ENCODE data around the gene PADI1.

DNA sequence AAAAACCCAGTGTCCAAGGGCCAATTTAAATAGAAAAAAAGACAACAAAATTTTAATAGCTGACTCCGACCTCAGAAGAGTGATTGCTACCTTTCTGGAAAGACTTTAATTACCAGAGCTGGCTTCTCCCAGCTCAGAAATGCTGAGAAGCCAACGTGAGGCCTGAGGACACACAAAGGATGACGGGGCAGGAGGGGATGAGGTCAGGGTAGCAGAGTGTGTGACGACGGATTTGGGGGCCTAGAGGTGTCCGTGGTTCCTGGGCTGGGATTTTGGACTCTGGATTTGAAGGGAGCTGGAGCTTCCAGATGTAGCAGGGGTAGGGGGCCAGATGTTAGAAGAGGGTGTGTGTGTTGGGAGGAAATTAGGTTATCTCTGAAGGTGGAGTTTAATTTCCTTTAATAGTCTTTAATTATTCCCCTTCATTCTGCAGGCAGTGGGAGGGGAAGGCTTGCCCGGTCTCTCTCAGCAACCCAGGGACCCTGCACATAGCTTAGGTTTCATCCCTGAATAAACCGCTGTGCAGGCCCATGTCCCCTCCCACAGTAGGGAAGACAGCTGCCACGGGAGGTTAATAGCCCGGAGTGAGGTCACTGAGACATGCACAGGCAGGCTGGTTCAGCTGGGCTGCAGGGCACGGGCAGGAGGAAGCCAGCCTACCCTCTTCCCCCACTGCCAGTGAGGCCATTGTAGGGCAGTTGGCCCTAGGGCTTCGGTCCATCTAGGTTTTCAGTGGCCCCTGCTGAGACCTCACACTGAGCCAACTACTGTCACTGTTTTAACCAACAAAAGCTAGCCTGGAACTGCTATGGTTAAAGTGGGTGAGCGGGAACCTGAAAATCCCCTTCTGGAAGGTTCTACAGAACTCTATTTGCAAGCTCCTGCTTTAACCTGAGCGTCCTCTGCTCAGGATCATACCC lies 40.2 kb downstream of the PADI1 start:
- TF ChIP-seq, protein P1, sequence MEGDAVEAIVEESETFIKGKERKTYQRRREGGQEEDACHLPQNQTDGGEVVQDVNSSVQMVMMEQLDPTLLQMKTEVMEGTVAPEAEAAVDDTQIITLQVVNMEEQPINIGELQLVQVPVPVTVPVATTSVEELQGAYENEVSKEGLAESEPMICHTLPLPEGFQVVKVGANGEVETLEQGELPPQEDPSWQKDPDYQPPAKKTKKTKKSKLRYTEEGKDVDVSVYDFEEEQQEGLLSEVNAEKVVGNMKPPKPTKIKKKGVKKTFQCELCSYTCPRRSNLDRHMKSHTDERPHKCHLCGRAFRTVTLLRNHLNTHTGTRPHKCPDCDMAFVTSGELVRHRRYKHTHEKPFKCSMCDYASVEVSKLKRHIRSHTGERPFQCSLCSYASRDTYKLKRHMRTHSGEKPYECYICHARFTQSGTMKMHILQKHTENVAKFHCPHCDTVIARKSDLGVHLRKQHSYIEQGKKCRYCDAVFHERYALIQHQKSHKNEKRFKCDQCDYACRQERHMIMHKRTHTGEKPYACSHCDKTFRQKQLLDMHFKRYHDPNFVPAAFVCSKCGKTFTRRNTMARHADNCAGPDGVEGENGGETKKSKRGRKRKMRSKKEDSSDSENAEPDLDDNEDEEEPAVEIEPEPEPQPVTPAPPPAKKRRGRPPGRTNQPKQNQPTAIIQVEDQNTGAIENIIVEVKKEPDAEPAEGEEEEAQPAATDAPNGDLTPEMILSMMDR (IDR thresholded peaks at IDR 0.05): no peak
- no peak for TF ChIP-seq POLR2A (IDR thresholded peaks at IDR 0.05)

Measured in body of pancreas (tissue), 4 donors.